NCI-H2196 (cell line): Measurements from ENCODE around the gene HOXC5.
A peak's percentile ranks its signal among the peaks of the same experiment; 100 is the strongest.

ENCODE experiments used
- DNase-seq: peaks from one replicate; lab custom pipeline; 2025; ENCODE audit not compliant: unreplicated experiment; lab: John Stamatoyannopoulos, UW

The HOXC5 gene

GRCh38 chr12:53995378-53996239 is 37.2 kb upstream of the HOXC5 start:
- DNase-seq = peak; percentile 66

GRCh38 chr12:53996240-53997203 is 36.3 kb upstream of the HOXC5 start:
- DNase-seq = no peak

- DNase-seq = no peak
These were observed 35.4 kb upstream of the HOXC5 start for GRCh38 chr12:53997204-53998109.

- DNase-seq = no peak
These were observed 34.5 kb upstream of the HOXC5 start for GRCh38 chr12:53998110-53998899.

GRCh38 chr12:53998900-53999236 is 34.0 kb upstream of the HOXC5 start:
- DNase-seq = no peak

GRCh38 chr12:53999559-54000115 is 33.2 kb upstream of the HOXC5 start:
- DNase-seq = no peak

GRCh38 chr12:54000116-54001114 is 32.4 kb upstream of the HOXC5 start, which contains the start of gene HOXC9:
TSS of gene HOXC9 (plus strand) at chr12:54000161. CDS start at chr12:54000189, 28 bp downstream.
- DNase-seq = no peak

GRCh38 chr12:54001283-54002187 is 31.3 kb upstream of the HOXC5 start:
- no peak for DNase-seq

- DNase-seq = no peak
These were observed 30.5 kb upstream of the HOXC5 start for GRCh38 chr12:54002278-54002914.

- no peak for DNase-seq
These were observed 29.9 kb upstream of the HOXC5 start for GRCh38 chr12:54002915-54003389.

GRCh38 chr12:54003625-54004024 is 29.2 kb upstream of the HOXC5 start:
- DNase-seq = no peak

- DNase-seq = no peak
These were observed 28.6 kb upstream of the HOXC5 start for GRCh38 chr12:54004063-54004840.

GRCh38 chr12:54004841-54005530 is 27.9 kb upstream of the HOXC5 start:
- DNase-seq = no peak

- no peak for DNase-seq
These were observed 27.4 kb upstream of the HOXC5 start for GRCh38 chr12:54005531-54005852.

GRCh38 chr12:54005853-54006558 is 26.8 kb upstream of the HOXC5 start:
- peak; percentile 90 for DNase-seq
